ENCODE measurements around the gene PIPOX.

Gene PIPOX

GRCh38 chr17:29045026-29045425, 2.1 kb downstream of the PIPOX start:
- no peak overlapping the region for H3K4me3 ChIP-seq (ENCODE audit: low read depth, low read length)
- no peak for TF ChIP-seq CTCF (IDR thresholded peaks at IDR 0.05; ENCODE audit: control insufficient read depth, extremely low read depth, insufficient read depth)
- no peak for DNase-seq (ENCODE audit: low read depth)

- TF ChIP-seq CTCF (IDR thresholded peaks at IDR 0.05; ENCODE audit: control insufficient read depth, extremely low read depth, insufficient read depth) = no peak
- DNase-seq (ENCODE audit: low read depth) = no peak
- H3K4me3 ChIP-seq (ENCODE audit: low read depth, low read length) = no peak overlapping the region
These were observed 3.0 kb downstream of the PIPOX start for GRCh38 chr17:29045734-29046472.

- no peak overlapping the region for H3K4me3 ChIP-seq (ENCODE audit: low read depth, low read length)
- no peak for DNase-seq (ENCODE audit: low read depth)
- TF ChIP-seq CTCF (IDR thresholded peaks at IDR 0.05; ENCODE audit: control insufficient read depth, extremely low read depth, insufficient read depth) = no peak
These were observed 3.5 kb downstream of the PIPOX start for GRCh38 chr17:29046473-29046839.

- no peak for TF ChIP-seq CTCF (IDR thresholded peaks at IDR 0.05; ENCODE audit: control insufficient read depth, extremely low read depth, insufficient read depth)
- H3K4me3 ChIP-seq (ENCODE audit: low read depth, low read length) = no peak overlapping the region
- DNase-seq (ENCODE audit: low read depth) = no peak
These were observed 5.8 kb downstream of the PIPOX start for GRCh38 chr17:29048440-29049368.

- H3K4me3 ChIP-seq (ENCODE audit: low read depth, low read length) = no peak overlapping the region
- no peak for TF ChIP-seq CTCF (IDR thresholded peaks at IDR 0.05; ENCODE audit: control insufficient read depth, extremely low read depth, insufficient read depth)
- no peak for DNase-seq (ENCODE audit: low read depth)
These were observed 6.7 kb downstream of the PIPOX start for GRCh38 chr17:29049541-29050145.

GRCh38 chr17:29050176-29050575, 7.2 kb downstream of the PIPOX start:
- H3K4me3 ChIP-seq (ENCODE audit: low read depth, low read length) = no peak overlapping the region
- no peak for DNase-seq (ENCODE audit: low read depth)
- no peak for TF ChIP-seq CTCF (IDR thresholded peaks at IDR 0.05; ENCODE audit: control insufficient read depth, extremely low read depth, insufficient read depth)

Measured in LNCaP clone FGC (cell line).